GM12873 (cell line): ENCODE measurements around the gene STK24.

ENCODE experiments used
- TF ChIP-seq, protein P1 (sequence below): IDR thresholded peaks from 2 replicates; pipeline ENCODE4 v1.5.1; 2012; ENCODE audit warnings: low read depth, mild to moderate bottlenecking, moderate library complexity, low read length, control low read depth; ENCODE audit not compliant: insufficient read depth; ENCODE audit errors: missing control alignments

STK24 gene

DNA sequence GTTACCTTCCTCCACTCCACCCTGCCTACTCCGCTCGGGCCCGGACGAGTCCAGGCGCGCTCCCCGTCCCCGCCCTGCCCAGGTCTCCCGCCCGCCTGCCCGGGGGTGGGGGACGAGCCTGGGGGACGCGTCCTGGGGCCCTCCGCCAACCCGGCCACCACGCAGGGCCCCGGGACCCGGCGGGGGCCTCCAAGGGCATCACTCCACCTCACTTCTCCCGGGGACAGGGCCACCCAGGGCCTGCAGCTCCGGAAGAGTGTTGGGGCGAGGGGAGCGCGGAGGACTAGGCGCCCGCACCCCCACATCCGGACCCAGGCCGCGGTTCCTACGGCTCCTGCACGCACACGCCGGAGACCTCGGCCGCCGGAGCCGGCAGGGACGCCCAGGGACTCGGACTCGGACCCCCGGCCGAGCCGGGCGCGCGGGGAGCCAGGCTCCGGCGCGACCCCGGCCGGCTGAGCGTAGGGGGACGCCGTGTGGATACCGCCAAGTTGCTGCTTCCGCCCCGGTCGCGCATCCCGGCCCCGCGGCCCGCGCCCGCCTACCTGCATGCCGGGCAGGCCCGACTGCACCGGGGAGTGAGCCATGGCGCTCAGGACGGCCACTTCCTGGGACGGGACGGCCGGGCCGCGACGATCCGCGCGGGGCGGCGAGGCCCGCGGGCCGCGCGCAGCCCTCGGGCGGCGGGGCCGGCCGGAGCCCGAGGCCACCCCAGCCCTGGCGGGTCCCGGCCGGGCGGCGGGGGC is 534 bp downstream of the STK24 start:
- TF ChIP-seq, protein P1, sequence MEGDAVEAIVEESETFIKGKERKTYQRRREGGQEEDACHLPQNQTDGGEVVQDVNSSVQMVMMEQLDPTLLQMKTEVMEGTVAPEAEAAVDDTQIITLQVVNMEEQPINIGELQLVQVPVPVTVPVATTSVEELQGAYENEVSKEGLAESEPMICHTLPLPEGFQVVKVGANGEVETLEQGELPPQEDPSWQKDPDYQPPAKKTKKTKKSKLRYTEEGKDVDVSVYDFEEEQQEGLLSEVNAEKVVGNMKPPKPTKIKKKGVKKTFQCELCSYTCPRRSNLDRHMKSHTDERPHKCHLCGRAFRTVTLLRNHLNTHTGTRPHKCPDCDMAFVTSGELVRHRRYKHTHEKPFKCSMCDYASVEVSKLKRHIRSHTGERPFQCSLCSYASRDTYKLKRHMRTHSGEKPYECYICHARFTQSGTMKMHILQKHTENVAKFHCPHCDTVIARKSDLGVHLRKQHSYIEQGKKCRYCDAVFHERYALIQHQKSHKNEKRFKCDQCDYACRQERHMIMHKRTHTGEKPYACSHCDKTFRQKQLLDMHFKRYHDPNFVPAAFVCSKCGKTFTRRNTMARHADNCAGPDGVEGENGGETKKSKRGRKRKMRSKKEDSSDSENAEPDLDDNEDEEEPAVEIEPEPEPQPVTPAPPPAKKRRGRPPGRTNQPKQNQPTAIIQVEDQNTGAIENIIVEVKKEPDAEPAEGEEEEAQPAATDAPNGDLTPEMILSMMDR = no peak

DNA sequence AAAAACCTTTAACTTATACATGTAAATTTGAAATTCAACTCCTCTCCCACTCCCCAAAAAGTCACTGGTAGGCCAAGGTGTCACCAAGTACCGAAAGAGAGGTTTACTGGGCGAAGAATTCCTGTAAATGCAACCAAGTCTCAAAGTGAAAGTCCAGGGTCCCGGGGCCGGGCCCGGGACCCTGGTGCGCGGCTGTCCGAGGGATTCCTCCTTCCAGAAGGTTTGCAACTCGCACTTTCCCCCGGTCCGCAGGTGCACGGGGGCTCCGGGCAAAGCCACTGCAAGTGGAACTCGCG is 1.1 kb downstream of the STK24 start:
- TF ChIP-seq, protein P1 = no peak

DNA sequence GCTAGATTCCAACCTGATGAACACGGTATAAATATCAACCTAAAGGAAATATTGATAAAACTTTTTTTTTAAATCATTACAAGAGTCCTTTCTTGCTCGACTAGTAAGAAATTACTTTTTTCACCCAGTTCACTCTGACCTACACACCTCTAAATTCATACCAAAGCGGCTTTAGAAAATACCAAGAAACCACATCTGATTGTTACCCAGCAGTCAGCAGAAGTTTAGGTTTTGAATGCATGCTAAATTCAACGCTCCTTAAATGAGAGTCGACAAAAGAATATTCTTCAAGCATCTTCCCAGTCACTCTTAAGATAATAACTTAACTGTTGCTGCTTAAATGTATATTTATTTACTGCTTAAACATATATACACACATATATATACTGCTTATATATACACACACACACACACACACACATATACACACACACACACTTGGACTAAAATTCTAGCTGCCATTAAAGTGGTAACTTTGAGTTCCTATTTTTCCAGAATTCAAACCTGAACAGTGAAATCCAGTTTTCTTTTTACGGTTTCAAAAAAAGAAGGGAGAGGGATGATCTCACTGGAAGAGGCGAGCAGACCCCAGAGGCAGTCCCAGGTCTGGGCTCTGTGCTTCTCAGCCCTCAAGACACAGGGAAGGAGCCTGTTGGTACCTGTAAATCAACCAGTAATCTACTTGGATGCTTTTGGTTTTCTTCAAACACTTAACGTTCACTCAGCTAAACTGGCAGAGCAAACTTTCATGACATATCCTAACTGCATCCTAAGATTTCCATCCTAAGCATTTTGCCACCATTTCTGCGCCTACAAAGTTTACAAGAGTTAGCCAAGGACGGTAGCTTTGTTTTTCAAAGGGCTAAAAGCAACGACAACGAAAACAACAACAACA is 1.7 kb downstream of the STK24 start:
- TF ChIP-seq, protein P1 = no peak

DNA sequence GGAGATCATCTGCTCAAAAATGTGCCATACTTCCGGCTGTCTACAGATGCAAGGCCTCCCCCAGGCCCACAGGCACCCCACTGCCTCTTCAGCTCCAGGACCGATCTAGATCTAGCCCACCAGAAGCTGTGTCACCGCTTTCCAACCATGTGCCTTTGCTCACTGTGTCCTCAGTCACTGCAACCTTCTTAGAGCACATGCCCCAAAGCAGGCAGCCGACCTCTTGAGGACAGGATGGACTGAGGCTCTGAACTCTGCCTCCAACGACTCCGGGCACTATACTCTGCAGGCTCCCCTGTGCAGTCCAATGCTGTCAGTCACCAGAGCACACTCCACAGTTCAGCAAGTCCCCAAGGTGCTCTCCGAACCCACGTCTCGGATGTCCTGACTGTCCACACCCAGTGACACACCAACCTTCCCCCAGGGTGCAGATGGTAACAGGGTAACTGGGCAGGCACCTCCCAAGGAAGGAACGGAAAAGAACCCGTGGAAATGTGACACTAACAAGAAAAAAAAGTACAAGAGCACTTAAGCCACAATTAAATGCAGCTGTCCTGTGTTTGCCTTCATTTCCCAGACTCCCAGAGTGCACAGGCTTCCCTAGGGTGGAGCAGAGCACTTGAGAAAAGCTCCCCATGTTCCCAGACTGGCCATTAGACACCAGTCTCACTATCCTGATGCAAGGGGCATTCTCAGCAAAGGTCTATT is 4.8 kb downstream of the STK24 start:
- TF ChIP-seq, protein P1 = no peak

DNA sequence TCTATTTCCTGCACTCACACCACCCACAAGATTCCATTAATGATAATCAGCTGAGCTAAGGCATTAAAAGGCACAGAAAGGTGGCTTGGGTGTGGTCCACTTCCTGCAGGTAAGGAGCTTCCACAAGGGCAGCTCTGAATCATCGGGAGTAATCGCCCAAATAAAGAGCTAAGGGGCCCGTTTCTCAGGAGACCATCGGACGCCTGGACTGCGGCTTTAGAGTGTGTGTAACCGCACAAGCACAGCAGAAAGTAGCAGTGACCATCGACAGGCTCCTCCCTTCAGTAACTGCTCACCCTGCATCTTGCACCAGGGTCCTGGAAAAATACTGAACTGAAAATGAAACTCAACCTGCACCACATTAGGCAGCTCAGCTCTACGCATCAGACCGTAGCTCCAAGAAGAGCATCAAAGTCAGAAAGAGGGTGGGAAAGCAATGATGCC is 6.0 kb downstream of the STK24 start:
- TF ChIP-seq, protein P1 = no peak

DNA sequence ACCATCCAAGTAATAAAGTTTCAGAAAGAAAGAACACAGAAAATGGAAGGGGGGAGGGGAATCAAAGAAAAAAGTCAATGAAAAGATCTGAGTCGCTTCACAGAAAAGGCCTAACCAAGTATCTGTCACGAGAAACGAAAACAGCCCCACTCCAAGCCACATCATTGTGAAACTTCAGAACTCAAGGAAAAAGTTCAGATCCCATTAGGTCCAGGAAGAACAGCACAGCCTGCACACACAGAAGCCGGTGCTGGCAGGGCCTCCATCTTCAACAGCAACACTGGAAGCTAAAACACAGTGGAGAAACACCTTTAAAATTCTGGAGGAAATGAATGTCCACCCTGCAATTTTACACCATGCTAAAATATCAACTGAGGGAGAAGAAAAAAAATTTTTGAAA is 8.0 kb downstream of the STK24 start:
- TF ChIP-seq, protein P1 = no peak

DNA sequence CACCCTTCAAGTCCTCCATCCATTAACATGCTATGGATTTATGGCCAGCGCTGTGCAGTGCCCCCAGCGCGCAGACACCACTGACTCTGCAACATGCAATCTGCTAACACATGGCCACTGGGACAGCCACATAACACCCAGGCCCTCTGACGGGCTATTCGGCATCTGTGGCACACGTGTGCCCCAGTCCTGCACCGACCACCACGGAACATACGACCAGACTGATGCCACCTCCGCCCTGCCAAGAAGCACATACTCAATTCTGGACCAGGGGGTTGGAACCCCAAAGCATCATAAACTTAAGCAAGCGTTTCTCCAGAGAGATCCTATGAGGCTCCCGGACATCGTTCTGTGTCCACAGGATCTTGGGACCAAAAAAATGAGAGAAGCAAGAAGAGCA is 9.8 kb downstream of the STK24 start:
- TF ChIP-seq, protein P1 = no peak
